Kidney (tissue), 14 donors: ENCODE data around the gene B4GAT1. TPM values are rescaled to one million over a fixed set of nuclear protein-coding genes. Genes with fewer than 3 reads are reported as not detected.

Experiments used
- DNase-seq, 5 donors: peaks; one replicate each; pipeline ENCODE4 v3.0.0-alpha.2; 2013 to 2020
- FAIRE-seq: peaks from 2 replicates; lab custom pipeline; 2012; peaks lifted over from hg19 to GRCh38; lab: Jason Lieb, UNC
- H3K27ac ChIP-seq, 2 donors: one replicate each; pipeline ENCODE4 v1.7.0; 2013; ENCODE audit warnings: low read depth in 2 of 2, low read length in 2 of 2, inconsistent platforms in 1 of 2
- H3K27me3 ChIP-seq: one replicate; pipeline ENCODE4 v1.7.1; 2013; ENCODE audit warnings: low read length, inconsistent platforms; ENCODE audit not compliant: control insufficient read depth, insufficient read depth
- H3K36me3 ChIP-seq, 3 donors: one replicate each; pipeline versions ENCODE4 v1.7.0 to v1.7.1; 2013; ENCODE audit warnings: low read length in 3 of 3, control low read depth in 1 of 3, inconsistent platforms in 1 of 3; ENCODE audit not compliant: insufficient read depth in 3 of 3, control insufficient read depth in 2 of 3
- H3K4me1 ChIP-seq, 3 donors: one replicate each; pipeline versions ENCODE4 v1.7.0 to v1.7.1; 2013; ENCODE audit warnings: low read length in 3 of 3, inconsistent platforms in 1 of 3, low read depth in 1 of 3; ENCODE audit not compliant: control insufficient read depth in 2 of 3, insufficient read depth in 2 of 3
- H3K4me3 ChIP-seq, 3 donors: one replicate each; pipeline versions ENCODE4 v1.7.0 to v1.8.1; 2013; ENCODE audit warnings: low read length in 3 of 3, control low read depth in 1 of 3, inconsistent platforms in 1 of 3
- H3K9ac ChIP-seq, 3 donors: one replicate each; pipeline versions ENCODE4 v1.7.0 to v1.7.1; 2013; ENCODE audit warnings: low read length in 3 of 3, control low read depth in 1 of 3, inconsistent platforms in 1 of 3
- H3K9me3 ChIP-seq, 3 donors: one replicate each; pipeline versions ENCODE4 v1.7.0 to v1.7.1; 2013; ENCODE audit warnings: low read length in 3 of 3, control low read depth in 1 of 3, inconsistent platforms in 1 of 3; ENCODE audit not compliant: control insufficient read depth in 2 of 3, insufficient read depth in 1 of 3
- CTCF ChIP-seq: IDR thresholded peaks from 3 replicates; pipeline ENCODE4 v1.5.1; 2012; ENCODE audit warnings: mild to moderate bottlenecking, moderate library complexity, borderline replicate concordance; ENCODE audit not compliant: insufficient read depth; ENCODE audit errors: extremely low read depth
- intact Hi-C: fragments of 100-400 bp; cut with DNase I; formaldehyde crosslinking; loops from one replicate; pipeline ENCODE4 v1.11.1; 2022
- polyA plus RNA-seq: library from polyadenylated mRNA; stranded (reverse); fragments of 350-450 nt; fragmentation: Illumina TruSeq; extraction: RNeasy Lipid Tissue Mini Kit (QIAGEN cat#74804); gene quantifications from one replicate; pipeline ENCODE4 v1.2.3, GENCODE V29; 2014; ENCODE audit warnings: low read depth, low replicate concordance; ENCODE audit not compliant: insufficient read depth
- total RNA-seq: library from RNA; stranded (reverse); fragmentation: NEBNext Ultra II Directional; extraction: Animal tissue kit (Norgen Biotek cat#: 25700); gene quantifications from one replicate; pipeline ENCODE4 v1.2.1, GENCODE V29; 2021
- donor health status: control.
- donor health status: control.
- donor health status: control.
- donor health status: control.
- donor health status: control.
- donor health status: DM: yes; HTN: yes; CAD: no.
- donor health status: Normal renal cell carcinoma (clear cell type).

Gene B4GAT1
- total and polyA plus RNA-seq, 2 donors from 2014 or later, result 21.7 to 59.9 TPM

- Histone ChIP-seq H3K9me3 (no peaks in the 10 kb centered on the region), H3K27me3 (no peaks in the 10 kb centered on the region), H3K36me3 (no peaks in the 10 kb centered on the region), H3K4me3 (peak overlapping the region in 2 of 3 donors; percentile 44 to 63), H3K4me1 (peaks cover 0 to 16% (median 3%) of the 10 kb centered on the region in 3 donors), H3K9ac (peak overlapping the region in 2 of 3 donors; percentile 17 to 33), H3K27ac (peak overlapping the region; percentile 57 to 59)
- no peak for TF ChIP-seq CTCF
- DNase-seq (no peak), FAIRE-seq (no peak)
- intact Hi-C loops, result no loop called here
These were observed 33.3 kb downstream of the B4GAT1 start for GRCh38 chr11:66314186-66314501.

GRCh38 chr11:66313321-66314185, 33.9 kb downstream of the B4GAT1 start:
- peak overlapping the region; percentile 57 to 84 for H3K27ac ChIP-seq
- H3K4me3 ChIP-seq, result peak overlapping the region; percentile 28 to 82 (median 63)
- H3K27me3 ChIP-seq, result no peaks in the 10 kb centered on the region
- no peaks in the 10 kb centered on the region for H3K9me3 ChIP-seq
- FAIRE-seq (no peak), DNase-seq (peak in 4 of 5 donors; percentile 73 to 94 (median 84))
- peaks cover 0 to 12% (median 2%) of the 10 kb centered on the region in 3 donors for H3K4me1 ChIP-seq
- H3K36me3 ChIP-seq, result no peaks in the 10 kb centered on the region
- peak overlapping the region in 2 of 3 donors; percentile 33 to 65 for H3K9ac ChIP-seq
- TF ChIP-seq CTCF, result no peak
- intact Hi-C loops, result no loop called here

- Histone ChIP-seq H3K9me3 (no peaks in the 10 kb centered on the region), H3K27me3 (no peaks in the 10 kb centered on the region), H3K9ac (peak overlapping the region in 2 of 3 donors; percentile 63 to 65), H3K36me3 (no peaks in the 10 kb centered on the region), H3K27ac (peak overlapping the region; percentile 85 to 92), H3K4me3 (peak overlapping the region; percentile 59 to 82 (median 71)), H3K4me1 (peaks cover 0 to 7% (median 0%) of the 10 kb centered on the region in 3 donors)
- intact Hi-C loops, result no loop called here
- DNase-seq (peak; percentile 99 to 100 (median 99)), FAIRE-seq (no peak)
- TF ChIP-seq CTCF, result no peak
These were observed 34.7 kb downstream of the B4GAT1 start for GRCh38 chr11:66312549-66313320.
